GM21529 (cell line): ENCODE data around the gene TRPM2.
"Not testable (repeated sequence)": the region's sequence is repeated elsewhere in the genome, so short reads cannot be mapped to it uniquely, and the experiment has no call there.

Source experiments
- ATAC-seq: cut with Tn5 transposase; IDR thresholded peaks from one replicate; pipeline ENCODE4 v1.9.1; 2021; ENCODE audit not compliant: unreplicated experiment

TRPM2 gene

GRCh38 chr21:44405948-44406872, 52.8 kb downstream of the TRPM2 start:
- no peak for ATAC-seq

DNA sequence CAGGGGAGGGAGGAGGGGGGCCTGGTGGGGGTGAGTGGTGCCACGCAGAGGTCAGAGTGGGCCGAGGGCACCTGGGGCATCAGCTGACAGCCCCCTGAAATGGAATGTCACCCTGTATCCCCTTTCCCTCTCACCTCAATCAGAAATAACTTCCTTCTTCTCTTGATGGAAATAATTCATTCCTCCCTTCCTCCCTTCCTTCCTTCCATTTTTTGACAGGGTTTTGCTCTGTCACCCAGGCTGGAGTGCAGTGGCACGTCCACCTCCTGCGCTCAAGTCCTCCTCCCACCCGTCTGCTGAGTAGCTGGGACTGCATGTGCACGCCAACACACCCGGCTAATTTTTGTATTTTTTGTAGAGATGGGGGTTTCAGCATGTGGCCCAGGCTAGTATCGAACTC, 53.5 kb downstream of the TRPM2 start:
- no peak for ATAC-seq

DNA sequence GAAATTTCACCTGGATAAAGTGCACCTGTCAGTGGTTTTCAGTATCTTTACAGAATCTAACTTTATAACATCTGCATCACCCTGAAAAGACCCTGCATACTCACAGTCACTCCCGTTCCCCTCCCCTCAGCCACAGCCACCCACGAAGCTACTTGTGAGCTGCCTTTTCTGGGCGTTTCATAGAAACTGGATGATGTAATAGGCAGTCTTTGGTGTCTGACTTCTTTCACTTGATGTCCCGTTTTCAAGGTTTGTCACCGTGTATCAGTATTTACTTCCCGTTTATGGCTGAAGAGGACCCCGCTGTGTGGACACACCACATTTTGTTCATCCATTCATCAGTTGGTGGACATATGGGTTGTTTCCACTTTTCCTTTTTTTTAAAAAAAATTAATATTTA, 54.1 kb downstream of the TRPM2 start:
- no peak for ATAC-seq

DNA sequence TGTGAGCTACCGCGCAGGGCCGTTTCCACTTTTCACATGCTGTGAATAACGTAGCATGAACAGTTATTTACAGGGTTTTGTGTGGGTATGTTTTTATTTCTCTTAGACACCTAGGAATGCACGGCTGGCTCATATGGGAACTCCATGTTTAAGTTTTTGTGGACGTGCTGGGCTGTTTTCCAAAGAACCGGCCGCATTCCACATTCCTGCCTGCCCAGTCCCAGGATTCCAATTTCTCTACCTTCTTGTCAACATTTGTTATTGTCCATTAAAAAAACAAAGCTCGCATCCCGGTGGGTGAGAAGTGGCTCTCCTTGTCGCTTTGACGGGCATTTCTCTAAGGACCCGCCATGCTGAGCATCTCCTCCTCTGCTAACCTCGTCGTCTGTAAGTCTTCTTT, 54.8 kb downstream of the TRPM2 start:
- ATAC-seq, result no peak

DNA sequence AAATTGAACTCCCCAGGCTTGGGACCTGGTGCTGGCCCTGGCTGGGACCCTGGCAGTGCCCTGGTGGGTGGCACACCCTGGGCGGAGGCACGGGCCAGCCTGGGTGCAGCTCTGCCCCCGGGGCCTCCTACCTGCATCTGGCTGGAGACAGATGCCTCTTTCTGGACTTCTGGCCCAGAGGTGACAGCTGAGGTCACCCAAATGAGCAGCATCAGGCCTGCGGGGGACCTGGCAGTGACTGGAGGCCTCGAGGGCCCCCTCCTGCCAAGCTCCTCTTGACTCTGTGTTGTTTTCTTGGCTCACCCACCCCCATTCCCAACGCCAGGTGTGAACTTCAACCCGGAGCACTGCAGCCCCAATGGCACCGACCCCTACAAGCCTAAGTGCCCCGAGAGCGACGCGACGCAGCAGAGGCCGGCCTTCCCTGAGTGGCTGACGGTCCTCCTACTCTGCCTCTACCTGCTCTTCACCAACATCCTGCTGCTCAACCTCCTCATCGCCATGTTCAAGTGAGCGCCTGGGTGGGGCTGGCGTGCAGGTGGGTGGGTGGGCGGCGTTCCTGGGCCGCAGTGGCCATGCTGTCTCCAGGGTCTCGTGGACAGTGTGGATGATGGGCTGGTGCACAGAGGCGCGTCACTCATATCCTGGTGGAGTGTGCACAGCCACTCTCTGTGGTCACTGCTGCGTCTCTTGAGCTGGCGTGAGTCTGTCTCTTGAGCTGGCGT, 60.3 kb downstream of the TRPM2 start:
- ATAC-seq, result no peak

GRCh38 chr21:44414291-44415072, 61.1 kb downstream of the TRPM2 start:
- no peak for ATAC-seq

DNA sequence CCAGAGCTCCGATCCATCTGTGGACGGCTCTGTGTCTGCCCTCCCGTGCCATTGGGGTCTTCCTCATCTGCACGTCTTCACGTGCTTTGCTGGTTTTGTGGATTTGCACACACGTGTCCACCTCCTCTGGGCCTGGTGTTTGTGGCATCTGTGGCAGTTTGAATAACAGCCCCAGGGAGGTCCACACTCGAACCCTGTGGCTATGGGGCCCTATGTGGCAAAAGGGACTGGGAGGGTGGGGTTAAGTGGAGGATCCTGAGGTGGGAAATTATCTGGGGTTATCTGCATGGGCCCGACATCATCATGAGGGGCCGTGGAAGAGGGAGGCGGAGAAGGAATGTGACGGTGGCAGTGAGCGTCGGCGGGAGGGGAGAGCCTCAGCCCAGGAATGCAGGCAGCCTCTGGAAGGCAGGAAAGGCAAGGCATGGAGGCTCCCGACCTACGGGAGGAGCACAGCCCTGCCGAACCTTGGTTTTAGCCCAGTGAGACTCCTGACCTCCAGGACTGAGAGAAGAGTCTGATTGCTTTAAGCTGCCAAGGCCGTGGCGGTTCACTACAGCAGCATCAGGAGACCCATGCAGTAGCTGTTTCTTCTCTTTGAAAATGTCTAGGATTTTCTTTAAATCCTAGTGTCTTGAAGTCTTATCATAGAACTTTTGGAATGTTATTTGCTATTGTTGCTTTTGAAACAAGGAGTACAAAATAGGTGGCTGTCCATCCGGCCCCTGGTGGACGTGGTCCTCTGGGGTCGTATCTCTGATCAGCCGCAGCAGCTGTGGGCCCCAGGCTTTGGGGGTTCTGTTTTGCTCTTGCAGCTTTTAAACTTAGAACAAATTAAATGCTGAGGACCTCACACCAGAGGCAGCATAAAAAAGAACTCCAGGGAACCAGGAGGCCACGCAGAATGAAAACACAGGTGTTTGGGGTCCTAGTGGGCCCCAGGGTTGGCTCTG, 61.9 kb downstream of the TRPM2 start:
- ATAC-seq, result no peak

- ATAC-seq, result no peak
Observed at GRCh38 chr21:44416193-44416592, 62.8 kb downstream of the TRPM2 start.

- ATAC-seq, result not testable (repeated sequence)
Observed at GRCh38 chr21:44417621-44418107, 64.2 kb downstream of the TRPM2 start.

DNA sequence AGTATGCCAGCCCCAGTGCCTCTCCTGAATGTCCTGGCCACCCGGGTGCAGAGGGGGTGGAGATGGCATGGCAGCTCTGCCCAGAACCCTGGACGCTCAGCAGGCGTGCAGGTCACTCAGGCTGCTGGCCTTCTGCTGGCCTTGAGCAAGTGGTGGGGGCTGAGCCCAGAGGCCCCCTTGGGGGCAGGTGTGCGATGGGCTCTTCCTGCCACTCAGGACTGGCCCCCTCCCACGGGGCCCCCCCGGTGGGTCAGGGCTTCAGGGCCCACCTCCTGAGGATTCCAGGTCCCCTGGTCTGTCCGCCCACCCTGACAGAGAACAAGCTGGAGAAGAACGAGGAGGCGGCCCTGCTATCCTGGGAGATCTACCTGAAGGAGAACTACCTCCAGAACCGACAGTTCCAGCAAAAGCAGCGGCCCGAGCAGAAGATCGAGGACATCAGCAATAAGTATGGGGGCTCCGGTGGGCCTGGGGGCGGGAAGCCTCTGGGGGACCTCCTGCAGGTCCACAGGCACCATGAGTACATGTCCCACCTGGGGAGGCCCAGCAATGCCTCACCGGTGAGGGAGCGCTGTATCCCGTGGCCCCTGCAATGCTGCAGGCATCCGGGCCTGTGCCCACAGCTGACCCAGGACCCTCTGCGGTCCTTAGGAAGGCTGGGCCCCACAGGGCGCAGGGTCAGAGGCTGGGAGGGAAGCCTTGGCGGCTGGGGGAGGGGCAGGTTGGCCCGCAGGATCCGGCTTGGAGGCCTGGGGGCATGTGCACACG, 64.9 kb downstream of the TRPM2 start:
- ATAC-seq, result no peak

GRCh38 chr21:44418876-44419230, 65.4 kb downstream of the TRPM2 start:
- ATAC-seq, result no peak

DNA sequence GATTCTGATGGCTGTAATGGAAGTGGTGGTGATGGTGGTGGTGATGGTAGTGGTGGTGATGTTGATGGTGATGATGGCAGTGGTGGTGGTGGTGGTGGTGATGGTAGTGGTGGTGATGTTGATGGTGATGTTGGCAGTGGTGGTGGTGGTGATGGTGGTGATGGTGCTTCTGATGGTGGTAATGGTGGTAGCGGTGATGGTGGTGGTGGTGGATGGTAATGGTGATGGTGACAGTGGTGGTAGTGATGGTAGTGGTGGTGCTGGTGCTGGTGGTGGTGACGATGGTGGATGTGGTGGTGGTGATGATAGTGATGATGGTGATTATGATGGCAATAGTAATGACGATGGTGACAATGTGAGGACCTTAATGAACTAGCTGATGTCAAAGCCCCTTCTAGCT, 66.3 kb downstream of the TRPM2 start:
- no peak for ATAC-seq

- ATAC-seq, result no peak
Observed at GRCh38 chr21:44420416-44421205, 67.2 kb downstream of the TRPM2 start.

- no peak for ATAC-seq
Observed at GRCh38 chr21:44421901-44422840, 68.8 kb downstream of the TRPM2 start.

- no peak for ATAC-seq
Observed at GRCh38 chr21:44423312-44423821, 69.9 kb downstream of the TRPM2 start.

DNA sequence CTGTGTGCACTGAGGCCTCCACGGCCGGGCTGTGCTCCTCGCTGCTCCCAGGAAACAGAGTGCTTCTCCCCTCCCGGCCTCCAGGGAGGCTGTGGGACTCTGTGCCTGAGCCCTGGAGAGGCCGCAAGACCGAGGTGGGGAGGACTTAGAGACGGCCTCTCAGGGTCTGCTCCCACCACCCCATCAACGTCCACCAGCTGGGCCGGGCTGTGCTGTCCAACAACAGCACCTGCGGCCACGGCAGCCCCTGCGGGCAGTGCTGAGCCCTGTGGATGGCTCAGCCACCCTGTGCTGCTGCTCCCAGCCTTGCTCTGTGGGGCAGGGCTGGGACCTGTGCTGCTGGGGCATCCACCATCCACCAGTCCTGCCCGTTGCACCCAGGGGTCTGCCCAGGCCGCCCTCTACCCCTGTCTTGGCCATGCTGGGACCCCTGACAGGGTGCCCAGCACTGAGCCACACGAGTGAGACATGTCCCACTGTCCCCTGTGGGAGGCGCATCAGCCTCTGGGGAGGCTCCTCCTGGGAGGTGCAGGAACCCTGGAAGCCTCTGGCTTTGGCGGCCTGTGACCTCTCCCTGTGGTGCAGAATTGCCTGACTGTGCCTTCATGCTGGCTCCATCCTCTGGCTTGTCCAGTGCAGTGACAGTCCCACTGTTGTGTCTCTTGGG, 70.7 kb downstream of the TRPM2 start:
- no peak for ATAC-seq
